GM18907 (cell line): ENCODE data around the gene KRTAP2-2.
"Not testable (repeated sequence)": the region's sequence is repeated elsewhere in the genome, so short reads cannot be mapped to it uniquely, and the experiment has no call there.

Experiments
- ATAC-seq: cut with Tn5 transposase; IDR thresholded peaks from one replicate; pipeline ENCODE4 v1.9.1; 2021; ENCODE audit warnings: mild to moderate bottlenecking, moderate library complexity; ENCODE audit not compliant: unreplicated experiment

Gene KRTAP2-2

DNA sequence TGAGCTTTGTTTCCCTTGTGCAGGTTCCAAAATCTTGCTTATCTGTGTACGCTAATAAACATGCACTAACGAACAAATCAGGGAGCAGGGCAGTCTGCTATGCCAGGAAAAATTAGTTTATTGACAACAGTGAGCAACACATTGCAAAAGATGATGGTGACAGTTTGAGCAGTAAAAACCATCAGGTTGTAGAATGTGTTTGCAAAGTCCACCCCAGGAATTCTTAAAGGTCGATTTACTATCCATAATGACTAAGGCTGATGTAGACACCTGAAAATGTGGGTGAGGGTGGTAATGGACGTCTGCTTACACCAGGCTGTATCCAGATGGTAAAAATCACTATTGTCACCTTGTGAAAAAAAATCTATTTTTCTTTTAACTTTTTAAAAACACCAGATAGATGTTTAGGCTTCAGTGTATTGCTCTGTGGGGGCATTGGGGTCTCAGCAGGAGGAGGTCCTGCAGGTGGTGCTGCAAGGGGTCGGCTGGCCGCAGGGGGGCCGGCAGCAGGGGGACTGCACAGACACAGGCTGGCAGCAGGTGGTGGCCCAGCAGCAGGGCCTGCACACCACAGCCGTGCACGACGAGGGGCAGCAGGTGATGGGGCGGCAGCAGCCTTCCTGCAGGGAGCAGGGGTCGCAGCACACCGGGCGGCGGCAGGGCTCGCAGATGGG lies 10.1 kb upstream of the KRTAP2-2 start:
- not testable (repeated sequence) for ATAC-seq

DNA sequence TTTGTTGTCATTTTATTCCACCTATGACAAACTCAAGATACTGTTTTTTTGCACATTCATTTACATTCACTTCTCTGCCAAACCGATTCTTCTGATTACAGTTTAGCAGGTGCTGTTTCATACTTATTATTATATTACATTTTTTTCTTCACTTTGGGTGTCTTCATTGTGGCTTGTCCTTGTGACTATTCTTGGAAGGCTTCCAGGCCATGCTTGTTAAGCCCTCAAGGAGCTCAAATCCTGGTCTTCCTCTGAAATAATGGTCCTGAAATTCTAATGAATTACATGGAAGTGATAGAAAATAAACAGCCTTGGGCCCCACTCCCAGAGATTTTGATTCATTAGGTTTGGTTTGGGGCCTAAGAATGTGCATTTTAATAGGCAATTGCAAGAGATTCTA lies 9.3 kb upstream of the KRTAP2-2 start:
- no peak for ATAC-seq

DNA sequence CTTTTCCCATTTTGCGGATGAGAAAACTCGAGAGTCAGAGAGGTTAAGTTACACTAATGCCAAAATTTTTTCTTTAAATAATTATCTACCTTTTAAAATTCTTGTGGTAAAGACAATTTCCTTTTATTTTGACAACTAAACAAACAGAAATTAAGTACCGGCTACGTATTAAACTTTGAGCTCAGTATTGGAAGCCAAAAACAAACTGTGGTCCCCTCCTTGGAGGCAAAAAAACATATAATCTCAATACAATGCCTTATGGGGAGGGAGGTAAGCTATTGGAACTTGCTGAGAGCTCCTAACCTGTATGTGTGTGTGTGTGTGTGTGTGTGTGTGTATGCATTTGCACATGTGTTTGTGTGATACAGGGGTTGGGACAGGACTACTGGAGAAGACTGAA lies 8.4 kb upstream of the KRTAP2-2 start:
- no peak for ATAC-seq

DNA sequence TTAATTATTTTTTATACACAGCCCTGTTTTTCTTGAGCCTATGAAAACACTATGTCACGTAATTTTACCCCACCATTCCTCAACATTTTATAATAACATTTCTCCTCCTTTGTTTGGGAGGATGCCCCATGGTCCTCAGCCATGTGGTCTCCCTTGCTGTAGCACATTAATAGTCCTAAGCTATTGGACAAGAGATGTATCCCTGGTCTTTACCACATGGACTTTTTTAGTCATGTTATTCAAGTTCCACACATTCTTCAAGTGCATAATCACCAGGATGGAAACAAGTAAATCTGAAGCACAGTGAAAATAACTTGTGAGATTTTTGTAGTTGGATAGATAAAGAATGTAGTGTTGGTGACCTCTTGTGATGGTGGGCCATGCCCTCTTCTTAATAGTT lies 6.9 kb upstream of the KRTAP2-2 start:
- ATAC-seq: no peak

DNA sequence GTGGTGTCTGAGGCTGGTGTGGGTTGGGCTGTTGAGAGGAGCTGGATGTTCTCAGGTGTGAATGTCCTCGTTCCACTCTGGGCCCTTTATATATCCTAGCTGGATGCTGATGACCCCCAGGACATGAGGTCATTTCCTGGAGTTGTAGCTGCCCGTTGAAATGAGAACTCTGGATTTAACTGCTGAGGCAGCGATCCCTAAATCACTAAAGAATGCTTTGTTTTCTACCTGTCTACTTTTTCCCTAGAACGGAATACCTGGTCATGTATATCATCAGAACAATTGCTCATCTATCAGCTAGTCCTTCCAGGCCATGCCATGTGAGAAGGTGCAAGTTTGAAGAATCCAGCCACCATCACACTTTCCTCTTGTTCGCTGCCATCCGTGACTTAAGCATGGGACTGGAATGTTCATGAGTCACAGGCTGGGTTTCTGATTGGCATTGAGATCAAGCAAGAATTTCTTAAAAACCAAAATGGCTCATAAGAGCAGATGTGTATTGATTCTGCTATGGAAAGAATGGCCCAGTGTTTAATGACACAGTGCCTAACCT lies 5.1 kb upstream of the KRTAP2-2 start, which contains the start of gene KRTAP2-3:
TSS of gene KRTAP2-3 (minus strand) at position 63 of the 553 bp plus-strand sequence. CDS start 64 bp downstream, outside the sequence.
- no peak for ATAC-seq

DNA sequence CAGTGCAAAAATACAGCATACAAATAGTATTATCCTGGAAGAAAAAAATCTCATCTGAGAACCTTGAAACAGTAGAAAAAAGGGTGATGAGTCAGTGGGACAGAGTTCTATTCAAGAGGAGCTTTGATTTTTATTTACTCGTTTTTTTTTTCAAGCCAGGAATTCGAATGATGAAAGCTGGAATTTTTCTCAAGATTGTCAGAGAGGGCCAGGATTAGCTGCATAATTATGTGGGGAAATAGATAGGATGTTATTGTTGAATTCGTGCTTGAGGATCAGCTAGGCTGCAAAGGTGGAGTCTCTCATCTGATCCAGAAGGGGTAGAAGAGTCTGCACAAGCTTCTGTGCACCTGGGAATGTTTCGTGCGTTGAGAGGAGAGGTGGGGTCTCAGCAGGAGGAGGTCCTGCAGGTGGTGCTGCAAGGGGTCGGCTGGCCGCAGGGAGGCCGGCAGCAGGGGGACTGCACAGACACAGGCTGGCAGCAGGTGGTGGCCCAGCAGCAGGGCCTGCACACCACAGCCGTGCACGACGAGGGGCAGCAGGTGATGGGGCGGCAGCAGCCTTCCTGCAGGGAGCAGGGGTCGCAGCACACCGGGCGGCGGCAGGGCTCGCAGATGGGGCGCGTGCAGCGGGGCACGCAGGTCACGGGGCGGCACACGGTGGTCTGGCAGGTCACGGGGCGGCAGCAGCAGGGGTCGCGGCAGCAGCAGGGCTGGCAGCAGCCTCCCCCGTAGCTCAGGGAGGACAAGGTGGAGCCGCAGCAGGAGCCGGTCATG lies 4.4 kb upstream of the KRTAP2-2 start:
- not testable (repeated sequence) for ATAC-seq

DNA sequence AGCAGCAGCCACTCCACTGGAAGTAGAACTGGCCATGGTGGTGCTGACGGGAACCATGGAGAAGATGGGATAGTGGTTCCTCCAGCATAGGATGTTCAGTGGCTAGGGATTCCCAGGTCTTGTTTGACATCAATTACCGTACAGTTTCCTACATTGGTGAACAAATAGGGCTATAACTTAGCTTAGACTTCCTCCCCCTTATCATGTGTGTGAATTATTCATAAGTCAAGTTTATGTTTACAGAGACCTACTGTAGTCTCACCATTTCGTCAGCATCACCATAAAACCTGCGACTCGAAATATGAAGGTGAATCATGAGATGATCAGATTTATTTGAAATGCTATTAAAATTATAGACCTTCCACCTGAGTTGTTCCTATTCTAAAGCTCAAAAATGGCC lies 3.7 kb upstream of the KRTAP2-2 start:
- ATAC-seq: no peak

DNA sequence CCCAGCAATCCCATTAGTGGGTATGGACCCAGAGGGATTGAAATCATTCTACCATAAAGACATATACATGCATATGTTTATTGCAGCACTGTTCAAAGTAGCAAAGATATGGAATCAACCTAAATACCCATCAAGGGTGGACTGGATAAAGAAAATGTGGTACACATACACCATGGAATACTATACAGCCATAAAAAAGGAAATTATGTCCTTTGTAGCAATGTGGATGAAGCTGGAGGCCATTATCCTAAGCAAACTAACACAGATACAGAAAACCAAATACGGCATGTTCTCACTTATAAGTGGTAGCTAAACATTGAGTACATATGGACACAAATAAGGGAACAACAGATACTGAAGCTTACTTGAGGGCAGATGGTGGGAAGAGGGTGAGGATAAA lies 2.5 kb upstream of the KRTAP2-2 start:
- no peak for ATAC-seq

DNA sequence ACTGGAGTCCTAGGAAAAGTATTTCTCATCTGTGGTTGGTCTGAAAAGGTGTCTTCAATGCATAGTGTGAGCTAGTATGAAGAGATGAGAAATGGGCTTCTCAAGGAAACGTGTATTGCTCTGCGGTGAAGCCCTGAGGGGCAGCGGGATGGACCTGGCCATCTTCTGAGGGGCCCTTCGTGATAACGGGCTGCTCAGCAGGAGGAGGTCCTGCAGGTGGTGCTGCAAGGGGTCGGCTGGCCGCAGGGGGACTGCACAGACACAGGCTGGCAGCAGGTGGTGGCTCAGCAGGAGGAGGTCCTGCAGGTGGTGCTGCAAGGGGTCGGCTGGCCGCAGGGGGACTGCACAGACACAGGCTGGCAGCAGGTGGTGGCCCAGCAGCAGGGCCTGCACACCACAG lies 474 bp downstream of the KRTAP2-2 start:
- ATAC-seq: not testable (repeated sequence)

DNA sequence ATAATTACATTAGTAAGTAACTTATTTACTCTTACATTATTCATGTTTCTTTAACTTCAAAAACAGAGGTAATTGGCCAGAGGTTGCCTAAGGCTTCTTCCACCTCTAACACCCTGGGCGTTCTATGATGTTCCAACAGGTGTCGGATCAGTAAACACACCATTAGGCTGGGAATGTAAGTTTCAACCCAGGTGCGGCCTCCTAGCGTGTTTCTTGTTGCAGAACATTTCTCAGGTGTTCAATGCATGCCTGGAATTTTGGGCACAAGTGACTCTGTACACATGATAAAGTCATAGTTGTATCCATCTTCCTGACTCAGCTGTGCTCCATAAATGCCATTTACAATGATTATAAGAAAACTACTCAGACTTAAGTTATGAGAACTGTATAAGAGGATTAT lies 1.0 kb downstream of the KRTAP2-2 start:
- ATAC-seq: no peak

DNA sequence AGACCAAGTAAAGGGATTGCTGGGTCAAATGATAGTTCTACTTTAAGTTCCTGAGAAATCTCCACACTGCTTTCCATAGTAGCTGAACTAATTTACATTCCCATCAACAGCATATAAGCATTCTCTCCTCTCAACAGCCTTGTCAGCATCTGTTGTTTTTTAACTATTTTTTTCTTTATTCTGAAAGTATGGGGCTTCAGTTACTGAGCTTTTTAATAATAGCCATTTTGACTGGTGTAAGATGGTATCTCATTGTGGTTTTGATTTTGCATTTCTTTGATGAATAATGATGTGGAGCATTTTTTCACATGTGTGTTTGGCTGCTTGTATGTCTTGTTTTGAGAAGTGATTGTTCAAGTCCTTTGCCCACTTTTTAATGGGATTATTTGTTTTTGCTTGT lies 2.5 kb downstream of the KRTAP2-2 start:
- ATAC-seq: no peak

DNA sequence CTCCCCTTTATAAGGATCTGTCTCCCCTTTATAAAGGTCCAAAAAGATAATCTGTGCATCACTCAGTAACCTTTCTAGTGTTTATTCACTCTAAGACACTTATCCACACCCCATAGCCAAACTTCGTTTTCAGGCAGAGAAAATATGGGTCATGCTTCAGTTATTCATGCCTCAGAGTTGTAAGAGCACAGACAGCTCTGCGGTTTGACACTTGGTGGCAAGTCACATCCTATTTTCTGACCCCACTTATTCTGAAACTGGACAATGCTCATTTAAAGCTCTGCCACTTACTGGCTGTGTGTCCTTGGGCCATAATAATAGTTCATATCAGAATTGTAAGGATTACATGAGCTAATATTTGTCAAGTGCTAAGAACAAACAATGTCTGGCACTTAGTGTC lies 5.9 kb downstream of the KRTAP2-2 start:
- ATAC-seq: no peak

DNA sequence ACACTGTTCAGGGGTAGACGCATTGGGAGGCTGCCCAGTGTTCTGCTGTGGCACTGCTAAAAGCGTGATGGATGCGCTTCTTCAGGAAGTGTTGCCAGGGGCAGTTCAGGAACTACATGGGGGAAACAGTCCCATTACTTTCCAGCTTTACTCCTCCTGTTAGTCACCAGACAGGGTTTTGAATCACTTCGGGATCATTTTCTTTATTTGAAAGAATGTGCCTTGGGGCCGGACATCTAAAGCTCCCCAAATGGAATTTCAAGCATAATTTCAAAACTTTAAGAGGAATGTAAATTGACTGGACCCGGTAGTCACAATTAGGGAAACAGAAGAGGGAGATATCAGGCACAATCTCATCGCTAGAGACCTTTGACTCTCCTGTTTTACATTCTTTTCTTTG lies 6.6 kb downstream of the KRTAP2-2 start:
- ATAC-seq: no peak

DNA sequence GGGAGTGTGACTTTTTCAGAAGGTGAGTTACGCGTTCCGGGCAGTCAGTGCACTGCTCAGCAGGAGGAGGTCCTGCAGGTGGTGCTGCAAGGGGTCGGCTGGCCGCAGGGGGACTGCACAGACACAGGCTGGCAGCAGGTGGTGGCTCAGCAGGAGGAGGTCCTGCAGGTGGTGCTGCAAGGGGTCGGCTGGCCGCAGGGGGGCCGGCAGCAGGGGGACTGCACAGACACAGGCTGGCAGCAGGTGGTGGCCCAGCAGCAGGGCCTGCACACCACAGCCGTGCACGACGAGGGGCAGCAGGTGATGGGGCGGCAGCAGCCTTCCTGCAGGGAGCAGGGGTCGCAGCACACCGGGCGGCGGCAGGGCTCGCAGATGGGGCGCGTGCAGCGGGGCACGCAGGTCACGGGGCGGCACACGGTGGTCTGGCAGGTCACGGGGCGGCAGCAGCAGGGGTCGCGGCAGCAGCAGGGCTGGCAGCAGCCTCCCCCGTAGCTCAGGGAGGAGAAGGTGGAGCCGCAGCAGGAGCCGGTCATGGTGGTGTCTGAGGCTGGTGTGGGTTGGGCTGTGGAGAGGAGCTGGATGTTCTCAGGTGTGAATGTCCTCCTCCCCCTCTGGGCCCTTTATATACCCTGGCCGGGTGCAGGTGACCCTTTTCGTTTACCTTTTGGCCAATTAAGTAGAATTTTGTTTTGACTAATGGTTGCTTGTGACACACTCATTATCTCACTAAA lies 8.1 kb downstream of the KRTAP2-2 start, which contains the start of gene KRTAP2-1:
TSS of gene KRTAP2-1 (minus strand) at position 582 of the 731 bp plus-strand sequence. CDS start at position 533, 49 bp downstream.
- ATAC-seq: not testable (repeated sequence)

DNA sequence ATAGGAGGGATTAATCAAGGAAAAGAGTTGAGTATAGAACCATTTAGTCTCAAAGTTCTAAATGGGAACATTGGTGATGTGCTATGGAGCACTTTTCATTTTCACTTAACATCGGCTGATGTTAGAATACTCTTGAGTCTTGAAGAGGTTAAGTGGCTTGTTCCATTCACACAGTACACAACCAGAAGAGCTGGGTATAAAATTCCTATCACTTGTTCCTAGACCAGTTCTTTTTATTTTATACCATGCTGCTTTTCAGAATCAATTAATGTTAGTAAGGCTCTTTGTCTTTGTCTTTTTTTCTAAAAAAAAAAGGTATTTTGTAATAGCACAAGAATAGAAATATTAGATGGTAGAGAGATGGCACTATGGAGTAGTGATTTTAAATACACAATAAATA lies 12.1 kb downstream of the KRTAP2-2 start:
- ATAC-seq: no peak

DNA sequence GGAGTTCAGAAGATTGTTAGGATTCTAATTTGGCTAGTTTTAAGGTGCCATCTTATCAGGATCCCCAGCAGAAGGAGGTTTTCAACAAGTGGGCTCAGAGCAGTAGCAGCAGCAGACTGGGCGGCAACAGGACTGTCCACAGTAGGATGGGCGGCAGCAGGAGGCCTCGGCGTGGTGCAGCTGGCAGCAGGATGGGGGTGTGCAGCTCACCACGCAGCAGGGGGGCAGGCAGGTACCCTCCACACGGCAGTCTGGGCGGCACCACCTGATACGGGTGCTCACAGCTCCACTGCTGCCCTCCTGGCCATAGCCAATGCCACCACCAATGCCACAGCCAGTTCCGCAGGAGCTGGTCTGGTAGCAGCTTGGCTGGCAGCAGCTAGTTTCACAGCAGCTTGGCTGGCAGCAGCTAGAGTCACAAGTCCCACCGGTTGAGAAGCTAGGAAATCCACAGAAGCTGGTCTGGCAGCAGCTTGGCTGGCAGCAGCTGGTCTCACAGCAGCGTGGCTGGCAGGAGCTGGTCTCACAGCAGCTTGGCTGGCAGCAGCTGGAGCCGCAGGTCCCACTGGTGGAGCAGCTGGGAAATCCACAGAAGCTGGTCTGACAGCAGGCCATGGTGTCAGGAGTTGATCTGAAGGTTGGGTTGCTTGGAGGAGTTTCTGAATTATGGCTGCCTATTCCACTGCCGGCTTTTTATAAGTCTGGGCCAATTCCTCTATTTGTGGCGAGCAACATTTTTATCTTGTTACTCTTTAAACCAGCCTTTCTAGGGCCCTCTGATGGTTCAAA lies 14.1 kb downstream of the KRTAP2-2 start, which contains the start of gene KRTAP1-1:
TSS of gene KRTAP1-1 (minus strand) at position 668 of the 789 bp plus-strand sequence. CDS start at position 615, 53 bp downstream.
- ATAC-seq: not testable (repeated sequence)

DNA sequence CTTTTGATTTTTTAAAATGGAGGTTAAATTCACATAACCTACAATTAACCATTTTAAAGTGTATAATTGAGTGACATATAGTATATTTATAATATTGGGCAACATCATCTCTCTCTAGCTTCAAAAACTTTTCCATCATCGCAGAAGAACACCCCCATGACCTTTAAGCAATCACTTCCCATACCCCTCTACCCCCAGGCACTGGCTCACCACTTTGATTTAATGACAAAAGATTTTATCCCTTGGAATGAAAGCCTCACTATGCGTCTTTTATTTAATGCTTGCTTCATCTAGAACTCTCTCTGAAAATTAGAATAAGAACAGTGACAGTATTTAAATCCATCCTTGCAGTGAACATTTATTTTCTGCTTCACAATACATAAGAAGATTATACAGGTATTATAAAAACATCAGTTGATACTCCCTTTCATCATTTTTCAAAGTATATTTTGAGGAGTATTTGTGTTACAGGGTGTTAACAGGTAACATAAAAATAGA lies 17.1 kb downstream of the KRTAP2-2 start:
- no peak for ATAC-seq

DNA sequence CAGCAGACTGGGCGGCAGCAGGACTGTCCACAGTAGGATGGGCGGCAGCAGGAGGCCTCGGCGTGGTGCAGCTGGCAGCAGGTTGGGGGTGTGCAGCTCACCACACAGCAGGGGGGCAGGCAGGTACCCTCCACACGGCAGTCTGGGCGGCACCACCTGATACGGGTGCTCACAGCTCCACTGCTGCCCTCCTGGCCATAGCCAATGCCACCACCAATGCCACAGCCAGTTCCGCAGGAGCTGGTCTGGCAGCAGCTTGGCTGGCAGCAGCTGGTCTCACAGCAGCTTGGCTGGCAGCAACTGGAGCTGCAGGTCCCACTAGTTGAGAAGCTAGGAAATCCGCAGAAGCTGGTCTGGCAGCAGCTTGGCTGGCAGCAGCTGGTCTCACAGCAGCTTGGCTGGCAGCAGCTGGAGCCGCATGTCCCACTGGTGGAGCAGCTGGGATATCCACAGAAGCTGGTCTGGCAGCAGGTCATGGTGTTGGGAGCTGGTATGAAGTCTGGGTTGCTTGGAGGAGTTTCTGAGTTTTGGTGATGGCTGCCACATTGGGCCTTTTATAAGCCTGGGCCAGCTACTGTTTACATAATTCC lies 20.6 kb downstream of the KRTAP2-2 start, which contains the start of gene KRTAP1-3:
TSS of gene KRTAP1-3 (minus strand) at position 529 of the 590 bp plus-strand sequence. CDS start at position 476, 53 bp downstream.
- not testable (repeated sequence) for ATAC-seq

DNA sequence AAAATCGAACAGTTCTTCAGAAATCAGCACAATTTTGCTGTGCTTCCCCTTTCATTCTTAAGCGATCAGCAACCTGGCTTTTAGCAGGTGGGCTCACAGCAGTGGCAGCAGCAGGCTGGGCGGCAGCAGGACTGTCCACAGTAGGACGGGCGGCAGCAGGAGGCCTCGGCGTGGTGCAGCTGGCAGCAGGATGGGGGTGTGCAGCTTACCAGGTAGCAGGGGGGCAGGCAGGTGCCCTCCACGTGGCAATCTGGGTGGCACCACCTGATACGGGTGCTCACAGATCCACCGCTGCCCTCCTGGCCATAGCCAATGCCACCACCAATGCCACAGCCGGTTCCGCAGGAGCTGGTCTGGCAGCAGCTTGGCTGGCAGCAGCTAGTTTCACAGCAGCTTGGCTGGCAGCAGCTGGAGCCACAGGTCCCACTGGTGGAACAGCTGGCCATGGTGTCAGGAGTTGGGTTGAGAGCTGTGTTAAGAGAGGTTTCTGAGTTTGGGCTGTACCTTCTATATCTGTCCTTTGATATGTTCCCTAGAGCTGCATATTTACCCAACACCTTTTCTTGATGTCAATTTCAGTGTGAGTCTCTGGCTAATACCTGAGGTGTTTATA lies 25.3 kb downstream of the KRTAP2-2 start, which contains the start of gene KRTAP1-4:
TSS of gene KRTAP1-4 (minus strand) at position 563 of the 613 bp plus-strand sequence. CDS start at position 446, 117 bp downstream.
- no peak for ATAC-seq
